ENCODE results near the gene TMUB1.

Gene TMUB1

DNA sequence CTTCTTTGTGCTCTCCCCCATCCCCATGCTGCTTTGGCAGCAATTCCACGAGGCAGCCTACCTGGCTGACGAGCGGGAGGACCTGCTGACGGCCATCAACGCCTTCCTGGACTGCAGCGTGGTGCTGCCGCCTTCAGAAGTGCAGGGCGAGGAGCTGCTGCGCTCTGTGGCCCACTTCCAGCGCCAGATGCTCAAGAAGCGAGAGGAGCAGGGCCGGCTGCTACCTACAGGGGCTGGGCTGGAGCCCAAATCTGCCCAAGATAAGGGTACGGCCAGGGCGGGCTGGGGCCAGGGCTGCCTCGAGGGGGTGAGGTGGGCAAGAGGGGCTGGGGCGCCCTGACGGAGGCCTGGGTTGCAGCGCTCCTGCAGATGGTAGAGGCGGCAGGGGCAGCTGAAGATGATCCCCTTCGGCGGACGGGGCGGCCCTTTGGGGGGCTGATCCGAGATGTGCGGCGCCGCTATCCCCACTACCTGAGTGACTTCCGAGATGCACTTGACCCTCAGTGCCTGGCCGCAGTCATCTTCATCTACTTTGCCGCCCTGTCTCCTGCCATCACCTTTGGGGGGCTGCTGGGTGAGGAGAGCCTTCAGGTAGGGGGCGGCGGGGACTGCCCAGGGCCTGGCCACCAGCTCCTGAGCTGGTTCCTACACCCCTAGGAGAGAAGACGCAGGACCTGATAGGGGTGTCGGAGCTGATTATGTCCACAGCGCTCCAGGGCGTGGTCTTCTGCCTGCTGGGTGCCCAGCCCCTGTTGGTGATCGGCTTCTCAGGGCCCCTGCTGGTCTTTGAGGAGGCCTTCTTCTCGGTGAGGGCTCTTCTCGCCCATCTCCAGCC is 12.0 kb downstream of the TMUB1 start:
- TF ChIP-seq, protein P1, sequence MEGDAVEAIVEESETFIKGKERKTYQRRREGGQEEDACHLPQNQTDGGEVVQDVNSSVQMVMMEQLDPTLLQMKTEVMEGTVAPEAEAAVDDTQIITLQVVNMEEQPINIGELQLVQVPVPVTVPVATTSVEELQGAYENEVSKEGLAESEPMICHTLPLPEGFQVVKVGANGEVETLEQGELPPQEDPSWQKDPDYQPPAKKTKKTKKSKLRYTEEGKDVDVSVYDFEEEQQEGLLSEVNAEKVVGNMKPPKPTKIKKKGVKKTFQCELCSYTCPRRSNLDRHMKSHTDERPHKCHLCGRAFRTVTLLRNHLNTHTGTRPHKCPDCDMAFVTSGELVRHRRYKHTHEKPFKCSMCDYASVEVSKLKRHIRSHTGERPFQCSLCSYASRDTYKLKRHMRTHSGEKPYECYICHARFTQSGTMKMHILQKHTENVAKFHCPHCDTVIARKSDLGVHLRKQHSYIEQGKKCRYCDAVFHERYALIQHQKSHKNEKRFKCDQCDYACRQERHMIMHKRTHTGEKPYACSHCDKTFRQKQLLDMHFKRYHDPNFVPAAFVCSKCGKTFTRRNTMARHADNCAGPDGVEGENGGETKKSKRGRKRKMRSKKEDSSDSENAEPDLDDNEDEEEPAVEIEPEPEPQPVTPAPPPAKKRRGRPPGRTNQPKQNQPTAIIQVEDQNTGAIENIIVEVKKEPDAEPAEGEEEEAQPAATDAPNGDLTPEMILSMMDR (IDR thresholded peaks at IDR 0.05; ENCODE audit: low read depth, low read length, missing control alignments), result no peak
- in situ Hi-C loops (cut with HindIII; ENCODE audit: low sequenced_read_pairs), result no loop called here
- DNase-seq (ENCODE audit: low read depth), result no peak
- no peak overlapping the region for H3K4me3 ChIP-seq (ENCODE audit: low read depth, low read length)

DNA sequence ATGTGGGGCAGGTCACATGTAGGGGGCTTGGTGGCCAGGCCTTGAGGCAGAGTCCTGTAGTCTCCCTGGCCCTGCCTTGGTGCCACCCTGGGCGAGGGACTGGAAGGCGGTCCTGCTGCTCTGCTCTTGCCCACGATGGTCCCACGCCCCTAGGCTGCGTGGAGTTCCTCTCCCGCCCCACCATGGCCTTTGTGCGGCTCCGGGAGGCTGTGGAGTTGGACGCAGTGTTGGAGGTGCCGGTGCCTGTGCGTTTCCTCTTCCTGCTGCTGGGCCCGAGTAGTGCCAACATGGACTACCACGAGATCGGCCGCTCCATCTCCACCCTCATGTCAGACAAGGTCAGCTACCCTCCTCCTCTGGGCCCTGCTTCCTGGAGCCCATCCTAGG is 12.7 kb downstream of the TMUB1 start:
- TF ChIP-seq, protein P1 (IDR thresholded peaks at IDR 0.05; ENCODE audit: low read depth, low read length, missing control alignments), result no peak
- DNase-seq (ENCODE audit: low read depth), result no peak
- in situ Hi-C loops (cut with HindIII; ENCODE audit: low sequenced_read_pairs), result no loop called here
- H3K4me3 ChIP-seq (ENCODE audit: low read depth, low read length), result no peak overlapping the region

DNA sequence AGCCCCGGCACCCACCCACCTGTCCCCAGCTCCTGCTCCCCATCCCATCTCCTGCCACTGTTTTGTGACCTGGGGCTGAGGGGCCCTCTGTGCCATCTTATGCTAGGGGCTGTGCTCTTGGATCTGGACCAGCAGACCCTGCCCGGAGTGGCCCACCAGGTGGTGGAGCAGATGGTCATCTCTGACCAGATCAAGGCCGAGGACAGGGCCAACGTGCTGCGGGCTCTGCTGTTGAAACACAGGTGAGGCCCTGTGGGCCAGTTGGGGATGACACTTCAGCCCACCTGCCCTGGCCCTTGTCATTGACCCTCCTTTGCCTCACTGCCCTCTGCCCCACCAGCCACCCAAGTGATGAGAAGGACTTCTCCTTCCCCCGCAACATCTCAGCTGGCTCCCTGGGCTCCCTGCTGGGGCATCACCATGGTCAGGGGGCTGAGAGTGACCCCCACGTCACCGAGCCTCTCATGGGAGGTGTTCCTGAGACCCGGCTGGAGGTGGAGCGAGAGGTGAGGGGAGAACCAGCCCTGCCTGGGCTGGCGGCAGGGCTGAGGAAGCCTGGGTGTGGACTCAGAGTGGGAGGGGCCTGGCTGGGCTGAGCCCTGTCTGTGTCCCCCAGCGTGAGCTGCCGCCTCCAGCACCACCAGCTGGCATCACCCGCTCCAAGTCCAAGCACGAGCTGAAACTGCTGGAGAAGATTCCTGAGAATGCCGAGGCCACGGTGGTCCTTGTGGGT is 13.3 kb downstream of the TMUB1 start:
- no peak for DNase-seq (ENCODE audit: low read depth)
- in situ Hi-C loops (cut with HindIII; ENCODE audit: low sequenced_read_pairs), result loop anchor here (5.0 kb wide), 1 partner anchor 97 kb away; the partner anchor contains the start of gene GBX1
- TF ChIP-seq, protein P1 (IDR thresholded peaks at IDR 0.05; ENCODE audit: low read depth, low read length, missing control alignments), result no peak
- no peak overlapping the region for H3K4me3 ChIP-seq (ENCODE audit: low read depth, low read length)

DNA sequence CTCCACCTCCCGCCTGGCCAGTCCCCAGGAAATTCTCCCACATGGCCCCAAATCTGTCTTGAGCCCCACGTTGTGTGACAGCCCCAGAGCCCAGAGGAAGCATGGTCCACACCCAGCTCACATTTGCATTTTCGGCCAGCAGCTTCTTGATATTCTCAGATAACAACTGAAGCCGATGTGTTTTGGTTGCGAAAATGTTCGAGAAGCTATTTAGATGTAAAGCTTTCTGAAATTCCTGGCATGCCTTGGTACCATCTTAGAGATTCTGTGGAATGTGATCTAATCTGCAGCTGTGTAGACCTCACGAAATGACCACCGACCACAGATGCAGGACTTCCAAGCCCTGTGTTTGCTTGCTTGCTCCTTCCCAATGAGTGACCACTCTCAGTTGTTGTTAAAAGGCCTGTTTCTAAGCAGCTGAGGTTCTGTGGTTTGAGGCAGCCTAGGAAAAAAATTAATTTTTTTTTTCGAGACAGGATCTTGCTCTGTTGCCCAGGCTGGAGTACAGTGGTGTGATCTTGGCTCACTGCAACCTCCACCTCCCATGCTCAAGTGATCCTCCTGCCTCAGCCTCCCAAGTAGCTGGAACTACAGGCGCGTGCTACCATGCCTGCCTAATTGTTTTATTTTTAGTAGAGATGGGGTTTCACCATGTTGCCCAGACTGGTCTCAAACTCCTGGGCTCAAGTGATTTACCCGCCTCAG is 15.1 kb downstream of the TMUB1 start:
- no peak overlapping the region for H3K4me3 ChIP-seq (ENCODE audit: low read depth, low read length)
- TF ChIP-seq, protein P1 (IDR thresholded peaks at IDR 0.05; ENCODE audit: low read depth, low read length, missing control alignments), result no peak
- in situ Hi-C loops (cut with HindIII; ENCODE audit: low sequenced_read_pairs), result loop anchor here (5.0 kb wide), 1 partner anchor 99 kb away; the partner anchor contains the start of gene GBX1
- DNase-seq (ENCODE audit: low read depth), result peak; percentile 63

DNA sequence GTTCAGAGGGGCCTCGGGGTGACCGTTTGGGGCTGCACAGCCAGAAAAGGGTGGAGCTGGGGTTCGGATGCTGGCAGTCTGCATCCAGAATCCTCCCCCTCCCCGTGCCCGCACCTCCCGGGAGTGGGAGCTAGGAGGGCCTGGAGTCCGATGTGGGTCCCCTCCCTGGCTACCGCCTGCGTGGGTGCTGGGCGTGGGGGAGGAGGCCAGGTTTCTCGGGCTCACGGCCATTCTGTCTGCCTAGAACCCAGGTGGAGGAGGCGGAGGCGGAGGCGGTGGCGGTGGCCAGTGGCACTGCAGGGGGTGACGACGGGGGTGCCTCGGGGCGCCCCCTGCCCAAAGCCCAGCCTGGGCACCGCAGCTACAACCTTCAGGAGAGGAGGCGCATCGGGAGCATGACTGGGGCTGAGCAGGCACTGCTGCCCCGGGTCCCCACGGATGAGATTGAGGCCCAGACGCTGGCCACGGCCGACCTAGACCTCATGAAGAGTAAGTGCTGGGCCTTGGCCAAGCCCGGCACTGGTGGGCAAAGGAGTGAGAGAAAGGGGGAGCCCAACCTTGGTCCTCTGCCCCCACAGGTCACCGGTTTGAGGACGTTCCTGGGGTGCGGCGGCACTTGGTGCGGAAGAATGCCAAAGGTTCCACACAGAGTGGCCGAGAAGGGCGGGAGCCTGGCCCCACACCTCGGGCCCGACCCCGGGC is 16.9 kb downstream of the TMUB1 start:
- in situ Hi-C loops (cut with HindIII; ENCODE audit: low sequenced_read_pairs), result loop anchor here (5.0 kb wide), 1 partner anchor 101 kb away; the partner anchor contains the start of gene GBX1
- no peak for DNase-seq (ENCODE audit: low read depth)
- H3K4me3 ChIP-seq (ENCODE audit: low read depth, low read length), result no peak overlapping the region
- TF ChIP-seq, protein P1 (IDR thresholded peaks at IDR 0.05; ENCODE audit: low read depth, low read length, missing control alignments), result no peak

All from astrocyte of the cerebellum (primary cell).